C4-2B (cell line): ENCODE results near the gene PGRMC2.

Experiments
- H3K27ac ChIP-seq: fragments of 450-650 bp; 2 replicates; pipeline ENCODE4 v1.5.1; 2017
- ZFX ChIP-seq: fragments of 450-650 bp; IDR thresholded peaks from 2 replicates; pipeline ENCODE4 v1.6.1; 2017
- TF ChIP-seq, protein P1 (sequence below): fragments of 450-650 bp; conservative IDR thresholded peaks from 2 replicates; pipeline ENCODE4 v1.5.1; 2017; ENCODE audit warnings: mild to moderate bottlenecking

PGRMC2 gene, protein sequence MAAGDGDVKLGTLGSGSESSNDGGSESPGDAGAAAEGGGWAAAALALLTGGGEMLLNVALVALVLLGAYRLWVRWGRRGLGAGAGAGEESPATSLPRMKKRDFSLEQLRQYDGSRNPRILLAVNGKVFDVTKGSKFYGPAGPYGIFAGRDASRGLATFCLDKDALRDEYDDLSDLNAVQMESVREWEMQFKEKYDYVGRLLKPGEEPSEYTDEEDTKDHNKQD

DNA sequence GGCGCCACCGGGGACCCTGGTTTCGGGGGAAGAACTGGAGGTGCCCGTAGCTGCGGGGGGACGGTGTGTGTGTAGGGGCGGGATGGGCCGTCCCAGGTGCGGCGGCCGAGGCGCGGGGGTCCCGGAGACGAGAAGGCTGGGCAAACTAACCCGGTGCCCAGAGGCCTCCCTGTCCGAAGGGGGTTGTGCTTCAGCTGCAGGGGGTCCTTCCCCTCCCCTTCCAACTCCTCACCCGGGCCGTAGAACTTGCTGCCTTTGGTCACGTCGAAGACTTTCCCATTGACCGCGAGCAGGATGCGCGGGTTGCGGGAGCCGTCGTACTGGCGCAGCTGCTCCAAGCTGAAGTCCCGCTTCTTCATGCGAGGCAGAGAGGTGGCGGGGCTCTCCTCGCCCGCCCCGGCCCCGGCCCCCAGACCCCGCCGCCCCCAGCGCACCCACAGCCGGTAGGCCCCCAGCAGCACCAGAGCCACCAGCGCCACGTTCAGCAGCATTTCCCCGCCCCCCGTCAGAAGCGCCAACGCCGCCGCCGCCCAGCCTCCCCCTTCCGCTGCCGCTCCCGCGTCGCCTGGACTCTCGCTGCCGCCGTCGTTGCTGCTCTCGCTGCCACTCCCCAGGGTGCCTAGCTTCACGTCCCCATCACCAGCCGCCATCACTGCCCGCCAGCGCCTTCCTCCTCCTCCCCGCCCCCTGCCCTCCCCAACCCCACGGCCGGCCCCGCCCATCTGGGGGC, at the start of gene PGRMC2:
Gene PGRMC2 (minus strand): TSS at position 673 of the 730 bp plus-strand sequence. CDS start 23 bp downstream, at position 650.
- peak within 1 kb of the TSS; percentile 94 for H3K27ac ChIP-seq
- TF ChIP-seq, protein P1, sequence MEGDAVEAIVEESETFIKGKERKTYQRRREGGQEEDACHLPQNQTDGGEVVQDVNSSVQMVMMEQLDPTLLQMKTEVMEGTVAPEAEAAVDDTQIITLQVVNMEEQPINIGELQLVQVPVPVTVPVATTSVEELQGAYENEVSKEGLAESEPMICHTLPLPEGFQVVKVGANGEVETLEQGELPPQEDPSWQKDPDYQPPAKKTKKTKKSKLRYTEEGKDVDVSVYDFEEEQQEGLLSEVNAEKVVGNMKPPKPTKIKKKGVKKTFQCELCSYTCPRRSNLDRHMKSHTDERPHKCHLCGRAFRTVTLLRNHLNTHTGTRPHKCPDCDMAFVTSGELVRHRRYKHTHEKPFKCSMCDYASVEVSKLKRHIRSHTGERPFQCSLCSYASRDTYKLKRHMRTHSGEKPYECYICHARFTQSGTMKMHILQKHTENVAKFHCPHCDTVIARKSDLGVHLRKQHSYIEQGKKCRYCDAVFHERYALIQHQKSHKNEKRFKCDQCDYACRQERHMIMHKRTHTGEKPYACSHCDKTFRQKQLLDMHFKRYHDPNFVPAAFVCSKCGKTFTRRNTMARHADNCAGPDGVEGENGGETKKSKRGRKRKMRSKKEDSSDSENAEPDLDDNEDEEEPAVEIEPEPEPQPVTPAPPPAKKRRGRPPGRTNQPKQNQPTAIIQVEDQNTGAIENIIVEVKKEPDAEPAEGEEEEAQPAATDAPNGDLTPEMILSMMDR: no peak
- peak; percentile 29; the same call in 1 of the 2 replicates for TF ChIP-seq ZFX

DNA sequence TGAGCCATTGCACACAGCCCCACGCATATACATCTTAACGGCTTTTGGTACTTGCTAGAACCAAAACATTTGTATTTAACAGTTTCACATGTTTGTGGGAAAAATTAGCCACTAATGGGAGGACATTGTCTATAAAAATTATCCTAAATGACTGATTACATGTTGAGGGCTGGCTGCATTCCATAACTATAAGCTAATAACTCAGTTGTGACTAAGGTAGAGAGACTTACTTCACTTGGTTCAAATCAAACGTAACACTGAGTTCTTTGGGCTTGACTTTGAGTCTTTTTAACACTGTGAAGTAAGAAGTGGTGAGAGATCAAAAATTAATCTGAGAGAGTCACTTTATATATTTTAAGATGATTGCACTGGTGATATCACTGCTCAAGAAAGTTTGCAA, 47.9 kb upstream of the PGRMC2 start:
- TF ChIP-seq, protein P1: no peak
- no peak for TF ChIP-seq ZFX
- H3K27ac ChIP-seq: no peak overlapping the region

DNA sequence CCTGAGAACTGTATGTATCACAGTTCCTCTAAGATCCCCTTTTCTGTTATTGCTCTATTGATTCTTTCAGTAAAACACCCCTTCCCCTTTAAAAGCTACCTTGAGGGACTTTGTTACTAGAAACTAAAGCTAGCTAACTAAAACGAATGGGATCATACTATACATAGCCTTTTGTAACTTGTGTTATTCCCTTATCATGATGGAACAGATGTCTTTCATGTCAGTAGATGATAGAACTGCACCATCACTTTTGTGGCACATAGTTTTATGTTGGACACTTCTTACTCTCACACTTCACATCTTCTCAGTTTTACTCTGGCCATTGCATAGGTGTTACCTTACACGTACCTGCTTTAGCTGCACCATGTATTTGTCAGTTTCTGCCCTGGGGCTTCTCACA, 46.6 kb upstream of the PGRMC2 start:
- TF ChIP-seq ZFX: no peak
- TF ChIP-seq, protein P1: no peak
- no peak overlapping the region for H3K27ac ChIP-seq

DNA sequence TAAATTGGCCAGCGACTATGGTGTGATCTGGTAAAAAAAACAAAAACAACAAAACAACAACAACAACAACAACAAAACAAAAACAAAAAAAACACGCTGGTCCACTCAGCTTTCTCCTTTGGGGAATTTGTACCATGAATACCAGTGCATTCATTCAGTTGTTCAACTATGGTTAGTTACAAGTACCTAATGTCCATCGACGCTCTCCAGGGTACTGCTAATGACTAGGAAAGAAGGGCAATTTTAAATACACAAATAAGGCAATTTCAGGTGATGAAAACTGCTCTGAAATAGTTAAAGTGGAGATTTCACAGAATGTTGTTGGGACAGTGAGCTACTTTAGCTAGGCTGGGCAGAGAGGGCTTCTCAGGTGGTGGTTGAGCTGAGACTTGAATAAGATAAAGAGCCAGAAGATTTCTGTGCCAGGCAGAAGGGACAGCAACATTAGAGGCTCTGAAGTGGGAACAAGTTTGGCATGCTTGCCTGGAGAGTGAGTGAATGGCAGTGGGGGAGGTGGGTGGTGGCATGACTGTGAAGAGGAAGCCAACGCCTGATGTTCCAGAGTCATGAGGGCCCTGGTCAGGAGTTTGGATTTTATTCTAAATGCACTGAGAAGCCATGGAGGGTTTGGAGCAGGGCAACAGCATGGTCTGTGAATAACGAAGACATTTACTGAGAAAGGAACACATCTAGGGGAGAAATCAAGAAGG, 45.9 kb upstream of the PGRMC2 start:
- no peak overlapping the region for H3K27ac ChIP-seq
- TF ChIP-seq ZFX: no peak
- TF ChIP-seq, protein P1: no peak

DNA sequence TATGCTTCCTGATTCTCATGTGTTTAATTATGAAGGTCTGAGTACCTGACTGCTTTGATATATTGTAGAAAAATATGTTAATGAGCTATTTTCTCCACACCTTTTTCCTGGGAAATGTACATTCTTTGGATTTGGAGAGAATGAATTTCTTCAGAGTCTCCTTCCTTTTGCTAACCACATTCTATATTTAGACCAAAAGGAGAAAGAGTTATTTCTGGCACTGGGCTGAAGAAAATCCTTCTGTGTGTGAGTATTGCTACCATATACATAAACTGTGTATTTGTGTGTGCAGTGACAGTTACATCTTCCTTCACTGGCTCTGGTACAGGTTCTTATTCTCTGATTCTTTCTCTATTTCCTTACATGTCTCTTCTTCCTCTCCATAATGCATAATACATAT, 44.5 kb upstream of the PGRMC2 start:
- H3K27ac ChIP-seq: no peak overlapping the region
- no peak for TF ChIP-seq ZFX
- TF ChIP-seq, protein P1: no peak

DNA sequence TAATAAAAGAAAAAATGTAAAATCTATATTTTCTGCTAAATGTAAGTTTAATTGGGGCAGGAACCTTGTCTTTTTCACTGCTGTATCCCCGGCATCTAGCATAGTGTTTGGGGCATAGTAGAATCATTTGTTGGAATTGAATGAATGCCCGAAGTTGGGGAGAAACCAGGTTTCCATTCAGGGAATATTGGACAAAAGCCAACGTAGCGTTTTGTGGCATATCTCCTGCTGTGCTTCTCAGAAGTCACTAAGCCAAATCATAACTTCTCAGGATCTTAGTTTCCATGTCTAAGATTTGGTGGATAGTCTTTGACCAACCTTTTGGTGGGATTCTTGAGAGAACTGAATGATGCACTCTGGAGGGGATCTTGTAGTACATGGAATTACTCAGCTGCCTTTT, 42.0 kb upstream of the PGRMC2 start:
- H3K27ac ChIP-seq: no peak overlapping the region
- TF ChIP-seq, protein P1: no peak
- TF ChIP-seq ZFX: no peak

DNA sequence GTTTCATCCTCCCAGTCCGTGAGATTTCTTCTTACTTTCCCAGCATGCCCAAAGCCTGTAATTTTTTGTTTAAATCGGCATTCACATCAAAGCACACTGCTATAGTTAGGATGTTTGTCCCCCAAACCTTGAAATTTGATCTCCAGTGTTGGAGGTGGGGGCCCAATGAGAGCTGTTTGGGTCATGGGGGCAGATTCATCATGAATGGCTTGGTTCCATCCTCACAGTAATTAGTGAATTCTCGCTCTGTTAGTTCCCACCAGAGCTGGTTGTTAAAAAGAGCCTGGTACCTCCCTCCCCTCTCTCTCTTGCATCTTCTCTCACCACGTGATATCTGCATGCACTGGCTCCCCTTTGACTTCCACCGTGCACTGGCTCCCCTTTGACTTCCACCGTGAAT, 40.5 kb upstream of the PGRMC2 start:
- H3K27ac ChIP-seq: no peak overlapping the region
- TF ChIP-seq, protein P1: no peak
- no peak for TF ChIP-seq ZFX
